HUES64 (cell line): Measurements from ENCODE around the gene STARD4.

Experiments used
- H3K27ac ChIP-seq: 2 replicates; pipeline ENCODE4 v1.7.0; 2013; ENCODE audit warnings: low read depth, low read length, inconsistent platforms
- H3K27me3 ChIP-seq: 2 replicates; pipeline ENCODE4 v1.6.1; 2013; ENCODE audit warnings: mild to moderate bottlenecking, low read length; ENCODE audit not compliant: insufficient read depth
- H3K36me3 ChIP-seq: 2 replicates; pipeline ENCODE4 v1.6.1; 2013; ENCODE audit warnings: mild to moderate bottlenecking, low read length; ENCODE audit not compliant: insufficient read depth
- H3K4me1 ChIP-seq: 2 replicates; pipeline ENCODE4 v1.6.1; 2013; ENCODE audit warnings: mild to moderate bottlenecking, low read length, moderate library complexity; ENCODE audit not compliant: insufficient read depth
- H3K4me3 ChIP-seq: 2 replicates; pipeline ENCODE4 v1.5.1; 2013; ENCODE audit warnings: mild to moderate bottlenecking, low read length, moderate library complexity
- H3K9ac ChIP-seq: 2 replicates; pipeline ENCODE4 v1.6.1; 2013; ENCODE audit warnings: mild to moderate bottlenecking, low read depth, low read length
- H3K9me3 ChIP-seq: 2 replicates; pipeline ENCODE4 v1.6.1; 2013; ENCODE audit warnings: low read depth, low read length; ENCODE audit not compliant: insufficient read depth
- WGBS: fragments of 150-250, 120-280 bp; methylation state at CpG from one replicate; pipeline ENCODE4 v1.1.7; 2013; ENCODE audit warnings: missing lambda C conversion rate; 5-methylcytosine and 5-hydroxymethylcytosine counted together

Gene STARD4

DNA sequence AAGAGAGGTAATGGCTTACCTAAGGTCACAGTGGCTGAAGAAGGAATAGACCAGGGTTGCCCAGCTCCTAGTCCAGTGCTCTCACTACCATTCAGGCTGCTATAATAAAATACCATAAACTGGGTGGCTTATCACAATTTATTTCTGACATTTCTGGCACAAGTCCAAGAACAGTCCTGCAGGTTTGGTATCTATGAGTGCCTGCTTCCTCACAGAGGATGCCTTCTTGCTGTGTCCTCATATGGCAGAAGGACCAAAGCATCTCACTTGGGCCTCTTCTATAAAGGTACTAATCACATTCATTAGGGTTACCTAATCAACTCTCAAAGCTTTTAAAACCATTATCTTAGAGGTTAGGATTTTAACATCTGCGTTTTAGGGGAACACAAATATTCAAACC lies 17.2 kb downstream of the STARD4 start:
- Histone ChIP-seq H3K27me3 (no peaks in the 10 kb centered on the region), H3K9me3 (no peaks in the 10 kb centered on the region), H3K4me1 (0 out of 2 replicates have a peak, but pooled peaks cover 8% of the 10 kb centered on the region), H3K36me3 (peaks cover 63% of the 10 kb centered on the region), H3K9ac (no peak overlapping the region), H3K4me3 (no peak overlapping the region), H3K27ac (no peak overlapping the region)
- no CpG with 5 or more reads among the region's 1 CpG for WGBS

DNA sequence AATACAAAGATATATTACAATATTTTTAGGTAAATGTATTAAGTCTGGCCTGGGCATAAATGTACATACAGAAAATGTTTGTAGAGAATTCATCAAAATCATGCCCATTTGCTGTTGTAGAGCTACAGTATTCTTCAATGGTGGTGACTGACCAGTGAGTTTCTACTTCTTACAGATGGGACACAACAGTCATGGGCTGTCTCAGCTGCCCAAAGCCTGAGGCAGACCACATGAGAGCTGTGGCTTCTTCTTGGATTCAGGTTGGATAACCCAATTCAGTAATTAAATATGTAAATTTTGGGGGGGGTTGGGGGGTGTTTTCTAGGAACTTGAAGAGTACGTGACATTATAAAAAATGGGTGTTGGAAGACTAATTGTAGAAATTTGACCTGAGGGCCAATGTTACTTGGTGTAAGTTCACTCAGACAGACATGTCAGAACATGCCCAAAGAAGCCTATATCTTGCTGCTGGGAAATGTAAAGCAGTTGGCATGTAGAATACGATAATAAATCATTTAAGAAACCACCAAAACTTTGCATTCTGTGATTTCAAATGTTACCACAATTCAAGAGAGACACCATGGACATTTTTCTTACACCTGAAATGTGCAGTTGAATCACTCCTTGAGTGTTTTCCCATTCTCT lies 17.9 kb downstream of the STARD4 start:
- Histone ChIP-seq H3K27me3 (no peaks in the 10 kb centered on the region), H3K4me1 (0 out of 2 replicates have a peak, but pooled peaks cover 8% of the 10 kb centered on the region), H3K9me3 (no peaks in the 10 kb centered on the region), H3K36me3 (peaks cover 56% of the 10 kb centered on the region), H3K27ac (peak overlapping the region; percentile 26; the same call in 1 of the 2 replicates), H3K4me3 (no peak overlapping the region), H3K9ac (no peak overlapping the region)
- WGBS = 95% methylated on average over 2 of the region's 2 CpGs

DNA sequence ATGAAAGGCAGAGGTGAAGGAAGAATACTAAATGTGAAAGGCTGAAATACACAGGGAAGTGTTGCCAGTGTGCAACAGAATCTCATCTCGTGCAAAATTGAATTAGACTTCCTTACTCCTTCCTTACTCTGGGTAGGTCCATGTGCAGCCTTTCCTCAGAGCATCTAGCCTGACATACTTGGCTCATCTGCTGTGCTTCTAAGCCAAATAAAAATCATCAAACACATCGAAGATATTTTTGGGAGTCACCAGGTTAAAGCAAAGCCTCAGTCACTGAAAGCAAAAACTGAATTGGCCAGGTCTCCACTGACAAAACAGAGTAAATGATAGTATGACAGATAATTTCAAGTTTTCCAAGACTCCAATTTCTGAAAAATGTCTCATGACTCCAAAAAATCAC lies 19.3 kb downstream of the STARD4 start:
- Histone ChIP-seq H3K27me3 (no peaks in the 10 kb centered on the region), H3K4me3 (no peak overlapping the region), H3K27ac (no peak overlapping the region), H3K9ac (no peak overlapping the region), H3K9me3 (no peaks in the 10 kb centered on the region), H3K4me1 (0 out of 2 replicates have a peak, but pooled peaks cover 8% of the 10 kb centered on the region), H3K36me3 (peaks cover 41% of the 10 kb centered on the region)
- WGBS = 98% methylated on average over 2 of the region's 2 CpGs

GRCh38 chr5:111488353-111488752 lies 24.0 kb downstream of the STARD4 start:
- 0 out of 2 replicates have a peak, but pooled peaks cover 8% of the 10 kb centered on the region for H3K4me1 ChIP-seq
- H3K9ac ChIP-seq = no peak overlapping the region
- H3K9me3 ChIP-seq = no peaks in the 10 kb centered on the region
- H3K36me3 ChIP-seq = no peaks in the 10 kb centered on the region
- no peak overlapping the region for H3K4me3 ChIP-seq
- no peaks in the 10 kb centered on the region for H3K27me3 ChIP-seq
- no peak overlapping the region for H3K27ac ChIP-seq

- Histone ChIP-seq H3K9ac (no peak overlapping the region), H3K27ac (no peak overlapping the region), H3K4me3 (no peak overlapping the region), H3K36me3 (no peaks in the 10 kb centered on the region), H3K9me3 (no peaks in the 10 kb centered on the region), H3K4me1 (0 out of 2 replicates have a peak, but pooled peaks cover 8% of the 10 kb centered on the region), H3K27me3 (no peaks in the 10 kb centered on the region)
Measured at GRCh38 chr5:111486926-111487325, 25.4 kb downstream of the STARD4 start.

GRCh38 chr5:111486055-111486454 lies 26.3 kb downstream of the STARD4 start:
- no peak overlapping the region for H3K27ac ChIP-seq
- H3K27me3 ChIP-seq = no peaks in the 10 kb centered on the region
- H3K4me1 ChIP-seq = no peaks in the 10 kb centered on the region
- 100% methylated on average over 2 of the region's 2 CpGs for WGBS
- H3K36me3 ChIP-seq = no peaks in the 10 kb centered on the region
- no peaks in the 10 kb centered on the region for H3K9me3 ChIP-seq
- H3K9ac ChIP-seq = no peak overlapping the region
- H3K4me3 ChIP-seq = no peak overlapping the region

DNA sequence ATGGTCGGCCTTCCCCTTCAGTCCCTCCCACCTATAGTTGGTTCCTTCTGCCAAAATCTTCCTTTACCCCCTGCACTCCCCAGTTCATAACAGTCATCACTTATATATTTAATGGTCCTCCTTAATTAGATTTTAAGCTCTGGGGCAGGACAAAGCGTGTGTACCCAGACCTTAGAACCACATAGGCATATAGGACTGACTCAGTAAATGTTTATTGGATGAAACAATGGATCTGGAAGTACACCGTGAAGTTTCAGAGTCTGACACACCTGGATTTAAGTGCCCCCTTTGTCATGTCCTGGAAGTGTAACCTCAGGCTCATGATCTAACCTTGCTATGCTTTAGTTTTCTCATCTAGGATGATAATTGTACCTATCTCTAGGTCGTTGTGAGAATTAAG lies 32.0 kb downstream of the STARD4 start:
- Histone ChIP-seq H3K4me1 (no peaks in the 10 kb centered on the region), H3K9ac (no peak overlapping the region), H3K27ac (no peak overlapping the region), H3K9me3 (no peaks in the 10 kb centered on the region), H3K27me3 (no peaks in the 10 kb centered on the region), H3K36me3 (no peaks in the 10 kb centered on the region), H3K4me3 (no peak overlapping the region)
- WGBS = 75% methylated on average over 3 of the region's 4 CpGs

DNA sequence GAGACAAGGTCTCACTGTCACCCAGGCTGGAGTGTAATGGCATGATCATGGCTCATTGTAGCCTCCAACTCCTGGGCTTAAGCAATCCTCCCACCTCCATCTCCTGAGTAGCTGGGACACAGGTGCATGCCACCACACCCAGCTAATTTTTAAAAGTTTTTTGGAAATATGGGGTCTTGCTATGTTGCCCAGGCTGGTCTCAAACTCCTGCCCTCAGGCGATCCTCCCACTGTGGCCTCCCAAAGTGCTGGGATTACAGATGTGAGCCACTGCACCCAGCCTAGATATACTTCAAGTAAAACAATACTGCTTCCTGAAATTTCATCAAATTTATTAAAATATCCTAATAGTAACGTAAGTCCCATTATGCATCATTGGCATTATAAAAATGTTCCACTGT lies 33.4 kb downstream of the STARD4 start:
- Histone ChIP-seq H3K27ac (no peak overlapping the region), H3K27me3 (no peaks in the 10 kb centered on the region), H3K4me1 (no peaks in the 10 kb centered on the region), H3K9me3 (no peaks in the 10 kb centered on the region), H3K4me3 (no peak overlapping the region), H3K9ac (no peak overlapping the region), H3K36me3 (no peaks in the 10 kb centered on the region)
- 90% methylated on average over 1 of the region's 2 CpGs for WGBS

DNA sequence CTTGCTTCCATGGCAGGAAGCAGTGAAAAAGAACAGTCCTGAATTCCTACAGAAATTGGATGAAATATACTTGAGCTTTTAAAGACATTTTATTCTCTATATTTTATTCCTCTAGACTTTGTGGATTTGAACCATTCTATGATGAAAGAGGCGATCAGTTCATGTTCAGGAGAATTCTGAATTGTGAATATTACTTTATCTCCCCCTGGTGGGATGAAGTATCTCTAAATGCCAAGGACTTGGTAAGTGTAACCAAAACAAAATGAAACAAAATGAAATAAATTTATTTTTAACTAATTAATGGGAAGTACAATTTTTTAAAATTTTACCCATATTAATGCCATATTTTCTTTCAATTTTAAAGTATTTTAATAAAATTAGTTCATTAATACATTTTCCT lies 34.1 kb downstream of the STARD4 start:
- Histone ChIP-seq H3K36me3 (no peaks in the 10 kb centered on the region), H3K4me1 (no peaks in the 10 kb centered on the region)
- no CpG with 5 or more reads among the region's 1 CpG for WGBS

GRCh38 chr5:111472579-111472978 lies 39.8 kb downstream of the STARD4 start:
- 91% methylated on average over 3 of the region's 3 CpGs for WGBS
- H3K27ac ChIP-seq = no peak overlapping the region

More for the DNA sequence above, 34.1 kb downstream of the STARD4 start:
- Histone ChIP-seq H3K4me3 (no peak overlapping the region), H3K9me3 (no peaks in the 10 kb centered on the region), H3K27me3 (no peaks in the 10 kb centered on the region), H3K9ac (no peak overlapping the region), H3K27ac (no peak overlapping the region)

DNA sequence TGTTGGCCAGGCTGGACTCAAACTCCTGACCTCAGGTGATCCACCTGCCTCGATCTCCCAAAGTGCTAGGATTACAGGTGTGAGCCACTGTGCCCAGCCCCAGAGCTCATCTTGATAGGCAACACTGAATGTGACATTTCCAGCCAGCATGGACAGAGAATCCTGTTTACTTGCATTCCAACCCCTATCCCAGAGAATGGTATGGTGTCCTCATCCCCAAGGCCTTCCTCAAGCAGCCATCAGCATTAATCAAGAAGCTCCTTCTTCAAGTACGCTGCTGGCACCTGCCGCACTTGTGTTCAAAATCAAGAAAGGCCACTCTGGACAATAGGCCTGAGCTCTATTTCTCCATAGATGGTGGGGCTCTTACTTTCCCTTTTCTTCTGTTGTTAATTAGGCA lies 40.2 kb downstream of the STARD4 start:
- Histone ChIP-seq H3K4me1 (no peaks in the 10 kb centered on the region), H3K27me3 (no peaks in the 10 kb centered on the region), H3K36me3 (no peaks in the 10 kb centered on the region), H3K9me3 (no peaks in the 10 kb centered on the region), H3K9ac (no peak overlapping the region), H3K27ac (no peak overlapping the region), H3K4me3 (no peak overlapping the region)
- WGBS = 92% methylated on average over 3 of the region's 3 CpGs

More at GRCh38 chr5:111472579-111472978, 39.8 kb downstream of the STARD4 start:
- Histone ChIP-seq H3K27me3 (no peaks in the 10 kb centered on the region), H3K4me3 (no peak overlapping the region), H3K36me3 (no peaks in the 10 kb centered on the region), H3K9me3 (no peaks in the 10 kb centered on the region), H3K4me1 (no peaks in the 10 kb centered on the region), H3K9ac (no peak overlapping the region)

DNA sequence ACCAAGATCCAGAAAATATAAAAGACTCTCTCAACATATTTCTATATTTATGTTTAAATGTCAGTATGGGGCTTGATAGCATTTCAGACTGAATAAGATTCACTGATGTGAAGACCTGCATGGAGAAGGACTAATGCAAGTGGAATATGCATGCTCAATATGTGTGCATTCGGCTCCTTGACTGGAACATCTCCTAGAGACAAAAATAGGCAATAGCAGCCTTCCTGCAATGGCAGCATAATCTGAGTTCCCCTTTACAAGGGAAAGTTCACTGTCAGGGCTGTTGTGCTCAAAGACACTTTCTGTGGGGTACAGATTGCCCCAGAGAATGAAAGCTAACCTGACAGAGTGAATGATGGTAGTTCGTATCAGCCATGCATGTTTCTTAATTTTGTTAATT lies 42.4 kb downstream of the STARD4 start:
- no peak overlapping the region for H3K9ac ChIP-seq
- WGBS = 66% methylated on average over 2 of the region's 2 CpGs
- H3K4me3 ChIP-seq = no peak overlapping the region
- H3K27me3 ChIP-seq = no peaks in the 10 kb centered on the region
- no peaks in the 10 kb centered on the region for H3K4me1 ChIP-seq
- H3K36me3 ChIP-seq = no peaks in the 10 kb centered on the region
- no peaks in the 10 kb centered on the region for H3K9me3 ChIP-seq
- no peak overlapping the region for H3K27ac ChIP-seq
